ENCODE results near the gene TNKS1BP1.
"Not testable (repeated sequence)": the region's sequence is repeated elsewhere in the genome, so short reads cannot be mapped to it uniquely, and the experiment has no call there.

Gene TNKS1BP1

GRCh38 chr11:57324886-57325734 is at the start of gene TNKS1BP1:
TSS of gene TNKS1BP1 (minus strand) at chr11:57324952. CDS start at chr11:57321885, 3,067 bp downstream.
- Mint-ChIP-seq H3K27me3 (no peaks in the 10 kb centered on the region), H3K36me3 (ENCODE audit: low read depth) (peaks cover 60% of the 10 kb centered on the region), H3K4me3 (peak within 1 kb of the TSS; percentile 84), H3K4me1 (ENCODE audit: low read depth) (peaks cover 67% of the 10 kb centered on the region), H3K27ac (peak within 1 kb of the TSS; percentile 98), H3K9me3 (no peaks in the 10 kb centered on the region)
- DNase-seq: peak; percentile 97

- no peaks in the 10 kb centered on the region for H3K9me3 Mint-ChIP-seq
- no peaks in the 10 kb centered on the region for H3K4me1 Mint-ChIP-seq (ENCODE audit: low read depth)
- DNase-seq: no peak
- peaks cover 12% of the 10 kb centered on the region for H3K27me3 Mint-ChIP-seq
- H3K27ac Mint-ChIP-seq: no peak overlapping the region
- H3K4me3 Mint-ChIP-seq: no peak overlapping the region
- H3K36me3 Mint-ChIP-seq (ENCODE audit: low read depth): no peaks in the 10 kb centered on the region
Measured at GRCh38 chr11:57373146-57373545, 48.4 kb upstream of the TNKS1BP1 start.

GRCh38 chr11:57370941-57371340 is 46.2 kb upstream of the TNKS1BP1 start:
- Mint-ChIP-seq H3K27ac (no peak overlapping the region), H3K36me3 (ENCODE audit: low read depth) (no peaks in the 10 kb centered on the region)

GRCh38 chr11:57370251-57370650 is 45.5 kb upstream of the TNKS1BP1 start:
- Mint-ChIP-seq H3K4me1 (ENCODE audit: low read depth) (no peaks in the 10 kb centered on the region), H3K4me3 (no peak overlapping the region), H3K27me3 (no peaks in the 10 kb centered on the region), H3K9me3 (no peaks in the 10 kb centered on the region), H3K36me3 (ENCODE audit: low read depth) (no peaks in the 10 kb centered on the region), H3K27ac (no peak overlapping the region)
- DNase-seq: no peak

More at GRCh38 chr11:57370941-57371340, 46.2 kb upstream of the TNKS1BP1 start:
- H3K4me1 Mint-ChIP-seq (ENCODE audit: low read depth): no peaks in the 10 kb centered on the region
- DNase-seq: no peak
- H3K4me3 Mint-ChIP-seq: no peak overlapping the region
- no peaks in the 10 kb centered on the region for H3K9me3 Mint-ChIP-seq
- H3K27me3 Mint-ChIP-seq: no peaks in the 10 kb centered on the region

GRCh38 chr11:57368845-57369232 is 44.1 kb upstream of the TNKS1BP1 start:
- Mint-ChIP-seq H3K4me3 (no peak overlapping the region), H3K27ac (no peak overlapping the region), H3K36me3 (ENCODE audit: low read depth) (no peaks in the 10 kb centered on the region), H3K9me3 (no peaks in the 10 kb centered on the region), H3K27me3 (no peaks in the 10 kb centered on the region), H3K4me1 (ENCODE audit: low read depth) (no peaks in the 10 kb centered on the region)
- no peak for DNase-seq

- H3K27me3 Mint-ChIP-seq: peaks cover 3% of the 10 kb centered on the region
- H3K27ac Mint-ChIP-seq: no peak overlapping the region
- no peak for DNase-seq
- no peaks in the 10 kb centered on the region for H3K36me3 Mint-ChIP-seq (ENCODE audit: low read depth)
- H3K9me3 Mint-ChIP-seq: no peaks in the 10 kb centered on the region
- no peaks in the 10 kb centered on the region for H3K4me1 Mint-ChIP-seq (ENCODE audit: low read depth)
- H3K4me3 Mint-ChIP-seq: no peak overlapping the region
Measured at GRCh38 chr11:57368106-57368844, 43.5 kb upstream of the TNKS1BP1 start.

GRCh38 chr11:57364851-57365660 is 40.3 kb upstream of the TNKS1BP1 start:
- Mint-ChIP-seq H3K36me3 (ENCODE audit: low read depth) (no peaks in the 10 kb centered on the region), H3K4me1 (ENCODE audit: low read depth) (no peaks in the 10 kb centered on the region), H3K27me3 (peaks cover 5% of the 10 kb centered on the region), H3K27ac (no peak overlapping the region), H3K9me3 (no peaks in the 10 kb centered on the region), H3K4me3 (no peak overlapping the region)
- DNase-seq: no peak

- no peak for DNase-seq
- no peaks in the 10 kb centered on the region for H3K4me1 Mint-ChIP-seq (ENCODE audit: low read depth)
- H3K27ac Mint-ChIP-seq: no peak overlapping the region
- H3K9me3 Mint-ChIP-seq: no peaks in the 10 kb centered on the region
- no peaks in the 10 kb centered on the region for H3K36me3 Mint-ChIP-seq (ENCODE audit: low read depth)
- no peak overlapping the region for H3K4me3 Mint-ChIP-seq
- peaks cover 5% of the 10 kb centered on the region for H3K27me3 Mint-ChIP-seq
Measured at GRCh38 chr11:57363131-57364080, 38.7 kb upstream of the TNKS1BP1 start.

GRCh38 chr11:57361926-57362325 is 37.2 kb upstream of the TNKS1BP1 start:
- DNase-seq: no peak
- Mint-ChIP-seq H3K9me3 (no peaks in the 10 kb centered on the region), H3K4me3 (no peak overlapping the region), H3K4me1 (ENCODE audit: low read depth) (no peaks in the 10 kb centered on the region), H3K36me3 (ENCODE audit: low read depth) (no peaks in the 10 kb centered on the region), H3K27me3 (peaks cover 5% of the 10 kb centered on the region), H3K27ac (no peak overlapping the region)

- H3K4me1 Mint-ChIP-seq (ENCODE audit: low read depth); H3K36me3 Mint-ChIP-seq (ENCODE audit: low read depth); H3K27ac Mint-ChIP-seq; DNase-seq; H3K4me3 Mint-ChIP-seq; H3K9me3 Mint-ChIP-seq; H3K27me3 Mint-ChIP-seq: not testable (repeated sequence)
Measured at GRCh38 chr11:57361420-57361819, 36.7 kb upstream of the TNKS1BP1 start.

- Mint-ChIP-seq H3K9me3 (no peaks in the 10 kb centered on the region), H3K27ac (no peak overlapping the region), H3K36me3 (ENCODE audit: low read depth) (no peaks in the 10 kb centered on the region), H3K4me3 (no peak overlapping the region), H3K4me1 (ENCODE audit: low read depth) (no peaks in the 10 kb centered on the region), H3K27me3 (peaks cover 9% of the 10 kb centered on the region)
- no peak for DNase-seq
Measured at GRCh38 chr11:57360991-57361390, 36.2 kb upstream of the TNKS1BP1 start.

GRCh38 chr11:57359896-57360690 is 35.3 kb upstream of the TNKS1BP1 start:
- H3K9me3 Mint-ChIP-seq: no peaks in the 10 kb centered on the region
- H3K4me3 Mint-ChIP-seq: no peak overlapping the region
- H3K4me1 Mint-ChIP-seq (ENCODE audit: low read depth): no peaks in the 10 kb centered on the region
- no peak overlapping the region for H3K27ac Mint-ChIP-seq
- H3K36me3 Mint-ChIP-seq (ENCODE audit: low read depth): no peaks in the 10 kb centered on the region
- H3K27me3 Mint-ChIP-seq: peaks cover 9% of the 10 kb centered on the region
- no peak for DNase-seq

- Mint-ChIP-seq H3K4me1 (ENCODE audit: low read depth) (no peaks in the 10 kb centered on the region), H3K27ac (no peak overlapping the region), H3K9me3 (no peaks in the 10 kb centered on the region), H3K27me3 (peaks cover 14% of the 10 kb centered on the region), H3K36me3 (ENCODE audit: low read depth) (no peaks in the 10 kb centered on the region), H3K4me3 (no peak overlapping the region)
- no peak for DNase-seq
Measured at GRCh38 chr11:57359396-57359795, 34.6 kb upstream of the TNKS1BP1 start.

All from activated T-cell treated with anti-CD3 and anti-CD28 coated beads, Interleukin-2, amount 50 U/mL, for 24 hours (primary cell).